Measurements from ENCODE around the gene CCDC121.

CCDC121 gene

DNA sequence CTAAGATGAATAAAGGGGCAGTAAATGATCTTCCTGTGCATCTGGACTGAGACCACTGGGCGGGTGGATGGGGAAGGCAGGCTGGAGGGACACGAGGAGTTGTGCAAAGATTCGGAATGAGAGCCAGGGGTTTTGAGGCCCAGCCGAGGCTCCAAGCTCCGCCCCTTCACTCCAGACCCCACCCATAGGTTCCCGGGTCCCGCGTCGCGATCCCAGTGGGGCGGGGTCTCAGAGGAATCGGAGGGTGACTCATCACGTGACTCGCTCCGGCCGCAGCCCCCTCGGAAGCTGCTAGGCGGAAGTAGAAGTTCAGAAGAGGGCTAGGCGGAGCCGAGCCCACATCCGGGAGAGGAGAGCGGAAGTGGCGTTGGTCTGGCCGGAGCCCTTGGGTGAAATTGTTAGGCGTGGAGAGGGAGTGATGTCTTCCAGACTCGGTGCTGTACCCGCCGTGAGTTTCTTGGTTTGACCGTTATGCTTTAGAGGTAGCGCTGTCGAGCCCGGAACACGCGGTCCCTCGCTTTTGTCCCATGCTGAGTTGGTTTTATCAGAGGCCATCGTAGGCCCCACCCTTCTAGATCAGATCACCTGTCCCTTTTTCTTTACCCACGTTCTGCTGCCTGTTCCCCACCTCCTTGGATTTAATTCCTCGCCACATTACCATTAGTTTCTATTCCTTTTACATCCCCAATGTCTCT, 46.0 kb downstream of the CCDC121 start, which contains the start of gene ZNF512:
TSS of gene ZNF512 (plus strand) at position 348 of the 695 bp plus-strand sequence. CDS start at position 419, 71 bp downstream.
- TF ChIP-seq, protein P1, sequence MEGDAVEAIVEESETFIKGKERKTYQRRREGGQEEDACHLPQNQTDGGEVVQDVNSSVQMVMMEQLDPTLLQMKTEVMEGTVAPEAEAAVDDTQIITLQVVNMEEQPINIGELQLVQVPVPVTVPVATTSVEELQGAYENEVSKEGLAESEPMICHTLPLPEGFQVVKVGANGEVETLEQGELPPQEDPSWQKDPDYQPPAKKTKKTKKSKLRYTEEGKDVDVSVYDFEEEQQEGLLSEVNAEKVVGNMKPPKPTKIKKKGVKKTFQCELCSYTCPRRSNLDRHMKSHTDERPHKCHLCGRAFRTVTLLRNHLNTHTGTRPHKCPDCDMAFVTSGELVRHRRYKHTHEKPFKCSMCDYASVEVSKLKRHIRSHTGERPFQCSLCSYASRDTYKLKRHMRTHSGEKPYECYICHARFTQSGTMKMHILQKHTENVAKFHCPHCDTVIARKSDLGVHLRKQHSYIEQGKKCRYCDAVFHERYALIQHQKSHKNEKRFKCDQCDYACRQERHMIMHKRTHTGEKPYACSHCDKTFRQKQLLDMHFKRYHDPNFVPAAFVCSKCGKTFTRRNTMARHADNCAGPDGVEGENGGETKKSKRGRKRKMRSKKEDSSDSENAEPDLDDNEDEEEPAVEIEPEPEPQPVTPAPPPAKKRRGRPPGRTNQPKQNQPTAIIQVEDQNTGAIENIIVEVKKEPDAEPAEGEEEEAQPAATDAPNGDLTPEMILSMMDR (IDR thresholded peaks at IDR 0.05) = no peak

DNA sequence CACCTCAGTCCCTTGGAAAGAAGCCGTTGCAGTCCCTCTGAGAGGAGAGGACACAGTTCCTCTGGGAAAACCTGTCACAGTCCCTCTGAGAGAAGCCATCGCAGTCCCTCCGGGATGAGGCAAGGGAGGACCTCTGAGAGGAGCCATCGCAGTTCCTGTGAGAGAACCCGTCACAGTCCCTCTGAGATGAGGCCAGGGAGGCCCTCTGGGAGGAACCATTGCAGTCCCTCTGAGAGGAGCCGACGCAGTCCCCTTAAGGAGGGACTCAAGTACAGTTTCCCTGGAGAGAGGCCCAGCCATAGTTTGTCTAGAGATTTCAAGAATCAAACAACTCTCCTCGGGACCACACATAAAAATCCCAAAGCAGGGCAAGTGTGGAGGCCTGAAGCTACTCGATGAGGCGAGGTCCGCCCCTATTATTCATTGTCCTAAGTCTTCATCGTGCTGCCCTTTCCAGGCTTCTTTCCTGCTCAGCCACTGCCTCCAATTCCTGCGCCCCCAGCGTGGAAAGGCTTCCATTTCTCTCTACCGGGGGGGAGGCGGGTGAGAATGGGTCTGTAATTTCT, 46.6 kb downstream of the CCDC121 start:
- TF ChIP-seq, protein P1 (IDR thresholded peaks at IDR 0.05) = no peak

DNA sequence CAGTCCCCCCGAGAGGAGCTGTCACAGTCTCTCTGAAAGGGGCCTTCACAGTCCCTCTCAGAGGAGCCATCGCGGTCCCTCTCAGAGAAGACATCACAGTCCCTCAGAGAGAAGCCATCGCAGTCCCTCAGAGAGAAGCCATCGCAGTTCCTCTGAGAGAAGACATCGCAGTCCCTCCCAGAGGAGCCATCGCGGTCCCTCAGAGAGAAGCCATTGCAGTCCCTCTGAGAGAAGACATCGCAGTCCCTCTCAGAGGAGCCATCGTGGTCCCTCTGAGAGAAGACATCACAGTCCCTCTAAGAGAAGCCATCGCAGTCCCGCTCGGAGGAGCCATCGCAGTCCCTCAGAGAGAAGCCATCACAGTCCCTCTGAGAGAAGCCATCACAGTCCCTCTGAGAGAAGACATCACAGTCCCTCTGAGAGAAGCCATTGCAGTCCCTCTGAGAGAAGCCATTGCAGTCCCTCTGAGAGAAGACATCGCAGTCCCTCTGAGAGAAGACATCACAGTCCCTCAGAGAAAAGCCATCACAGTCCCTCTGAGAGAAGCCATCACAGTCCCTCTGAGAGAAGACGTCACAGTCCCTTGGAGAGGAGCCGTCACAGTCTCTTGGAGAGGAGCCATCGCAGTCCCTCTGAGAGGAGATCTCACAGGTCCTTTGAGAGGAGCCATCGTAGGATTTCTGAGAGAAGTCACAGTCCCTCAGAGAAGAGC, 47.2 kb downstream of the CCDC121 start:
- TF ChIP-seq, protein P1 (IDR thresholded peaks at IDR 0.05) = no peak
